BE2C (cell line): ENCODE data around the gene DCAF5.

Source experiments
- DNase-seq: peaks from one replicate; pipeline ENCODE4 v3.0.0-alpha.2; 2020
- H3K27me3 ChIP-seq: fragments of 250-450 bp; sonication (Bioruptor Pico); 2 replicates; pipeline ENCODE4 v1.5.1; 2020; ENCODE audit warnings: mild to moderate bottlenecking
- H3K36me3 ChIP-seq: fragments of 250-450 bp; sonication (Bioruptor Pico); 2 replicates; pipeline ENCODE4 v1.5.1; 2020; ENCODE audit warnings: mild to moderate bottlenecking
- H3K4me1 ChIP-seq: fragments of 250-450 bp; sonication (Bioruptor Pico); 2 replicates; pipeline ENCODE4 v1.5.1; 2020
- H3K4me3 ChIP-seq: 2 replicates; pipeline ENCODE4 v1.5.1; 2011; ENCODE audit warnings: low read depth, low read length
- H3K9me3 ChIP-seq: fragments of 250-450 bp; sonication (Bioruptor Pico); 2 replicates; pipeline ENCODE4 v1.5.1; 2020
- CTCF ChIP-seq: IDR thresholded peaks from 2 replicates; pipeline ENCODE4 v1.5.1; 2012; ENCODE audit warnings: mild to moderate bottlenecking, low read depth, low read length

The DCAF5 gene

GRCh38 chr14:69137843-69138535, 14.9 kb downstream of the DCAF5 start:
- Histone ChIP-seq H3K9me3 (no peaks in the 10 kb centered on the region), H3K27me3 (no peaks in the 10 kb centered on the region), H3K36me3 (no peaks in the 10 kb centered on the region), H3K4me3 (no peak overlapping the region), H3K4me1 (peaks cover 29% of the 10 kb centered on the region)
- no peak for TF ChIP-seq CTCF
- no peak for DNase-seq

- Histone ChIP-seq H3K4me1 (peaks cover 29% of the 10 kb centered on the region), H3K27me3 (no peaks in the 10 kb centered on the region), H3K4me3 (no peak overlapping the region), H3K36me3 (no peaks in the 10 kb centered on the region), H3K9me3 (no peaks in the 10 kb centered on the region)
- TF ChIP-seq CTCF: no peak
- no peak for DNase-seq
Measured at GRCh38 chr14:69137416-69137815, 15.5 kb downstream of the DCAF5 start.

- Histone ChIP-seq H3K4me1 (peaks cover 37% of the 10 kb centered on the region), H3K9me3 (no peaks in the 10 kb centered on the region), H3K4me3 (no peak overlapping the region), H3K27me3 (no peaks in the 10 kb centered on the region), H3K36me3 (no peaks in the 10 kb centered on the region)
- DNase-seq: no peak
- TF ChIP-seq CTCF: no peak
Measured at GRCh38 chr14:69135133-69135532, 17.8 kb downstream of the DCAF5 start.

- Histone ChIP-seq H3K4me3 (peak overlapping the region; percentile 31), H3K36me3 (no peaks in the 10 kb centered on the region), H3K4me1 (peaks cover 45% of the 10 kb centered on the region), H3K9me3 (no peaks in the 10 kb centered on the region), H3K27me3 (no peaks in the 10 kb centered on the region)
- DNase-seq: peak; percentile 77
- TF ChIP-seq CTCF: no peak
Measured at GRCh38 chr14:69133206-69134125, 19.5 kb downstream of the DCAF5 start.

- TF ChIP-seq CTCF: no peak
- Histone ChIP-seq H3K4me3 (peak overlapping the region; percentile 31), H3K9me3 (no peaks in the 10 kb centered on the region), H3K27me3 (no peaks in the 10 kb centered on the region), H3K36me3 (no peaks in the 10 kb centered on the region), H3K4me1 (peaks cover 45% of the 10 kb centered on the region)
- no peak for DNase-seq
Measured at GRCh38 chr14:69132513-69133181, 20.3 kb downstream of the DCAF5 start.

GRCh38 chr14:69131176-69131575, 21.7 kb downstream of the DCAF5 start:
- Histone ChIP-seq H3K27me3 (no peaks in the 10 kb centered on the region), H3K36me3 (no peaks in the 10 kb centered on the region), H3K4me1 (peaks cover 45% of the 10 kb centered on the region), H3K9me3 (no peaks in the 10 kb centered on the region), H3K4me3 (no peak overlapping the region)
- no peak for DNase-seq
- TF ChIP-seq CTCF: no peak
